ENCODE measurements around the gene ID1. TPM values are rescaled to one million over a fixed set of nuclear protein-coding genes. Genes with fewer than 3 reads are reported as not detected.

ID1 gene
- total and polyA plus RNA-seq, 2 experiments from 2014 or later, result 221 to 479 TPM

DNA sequence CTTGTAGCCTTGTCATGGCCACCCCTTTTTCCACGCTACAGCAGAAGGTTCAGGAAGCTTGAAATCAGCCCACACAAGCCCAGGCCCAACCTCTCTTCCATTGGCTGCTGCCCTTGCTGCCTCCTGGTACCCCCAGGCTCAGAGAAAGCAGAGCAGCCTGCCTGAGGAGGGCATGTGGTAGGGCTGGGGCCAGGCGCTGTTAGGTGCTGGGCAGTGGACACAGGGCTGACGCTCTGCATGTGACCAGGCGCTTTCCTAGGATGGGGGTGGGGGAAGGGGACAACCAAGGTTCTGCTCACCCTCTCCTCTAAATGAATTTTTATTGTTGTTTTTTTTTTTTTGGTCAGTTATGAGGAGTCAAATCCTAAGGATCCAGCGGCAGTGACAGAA is 36.3 kb upstream of the ID1 start:
- Mint-ChIP-seq H3K4me1 (peaks cover 63% of the 10 kb centered on the region), H3K36me3 (ENCODE audit: low read depth) (peaks cover 58% of the 10 kb centered on the region), H3K9me3 (peaks cover 7% of the 10 kb centered on the region; the same call in 2 of the 3 replicates), H3K27me3 (ENCODE audit: insufficient read depth, low read depth, poor library complexity) (peaks cover 64% of the 10 kb centered on the region), H3K27ac (peak overlapping the region; percentile 82; the same call in 1 of the 2 replicates), H3K4me3 (no peak overlapping the region)
- peaks cover 72% of the 10 kb centered on the region for H3K4me1 ChIP-seq (ENCODE audit: insufficient read depth)
- H4K20me1 ChIP-seq (replicated peaks; ENCODE audit: insufficient read depth), result peaks cover 29% of the 10 kb centered on the region
- no peak overlapping the region for H3K4me3 ChIP-seq
- H3K36me3 ChIP-seq (ENCODE audit: insufficient read depth), result peaks cover 18% of the 10 kb centered on the region
- DNase-seq (ENCODE audit: low spot score) (no peak), ATAC-seq (no peak)
- H3K79me2 ChIP-seq (replicated peaks; ENCODE audit: insufficient read depth), result no peaks in the 10 kb centered on the region
- TF ChIP-seq CREB1 (CRISPR knock-in tag; IDR thresholded peaks at IDR 0.05; ENCODE audit: low read depth), result no peak
- no peak for TF ChIP-seq JUNB (IDR thresholded peaks at IDR 0.05; ENCODE audit: unreplicated experiment)
- no peak for TF ChIP-seq STAT1 (IDR thresholded peaks at IDR 0.05; ENCODE audit: unreplicated experiment)
- TF ChIP-seq POLR2AphosphoS5 (IDR thresholded peaks at IDR 0.05; ENCODE audit: low read depth), result no peak
- TF ChIP-seq EZH2phosphoT487 (IDR thresholded peaks at IDR 0.05; ENCODE audit: unreplicated experiment), result no peak
- TF ChIP-seq, protein P1, sequence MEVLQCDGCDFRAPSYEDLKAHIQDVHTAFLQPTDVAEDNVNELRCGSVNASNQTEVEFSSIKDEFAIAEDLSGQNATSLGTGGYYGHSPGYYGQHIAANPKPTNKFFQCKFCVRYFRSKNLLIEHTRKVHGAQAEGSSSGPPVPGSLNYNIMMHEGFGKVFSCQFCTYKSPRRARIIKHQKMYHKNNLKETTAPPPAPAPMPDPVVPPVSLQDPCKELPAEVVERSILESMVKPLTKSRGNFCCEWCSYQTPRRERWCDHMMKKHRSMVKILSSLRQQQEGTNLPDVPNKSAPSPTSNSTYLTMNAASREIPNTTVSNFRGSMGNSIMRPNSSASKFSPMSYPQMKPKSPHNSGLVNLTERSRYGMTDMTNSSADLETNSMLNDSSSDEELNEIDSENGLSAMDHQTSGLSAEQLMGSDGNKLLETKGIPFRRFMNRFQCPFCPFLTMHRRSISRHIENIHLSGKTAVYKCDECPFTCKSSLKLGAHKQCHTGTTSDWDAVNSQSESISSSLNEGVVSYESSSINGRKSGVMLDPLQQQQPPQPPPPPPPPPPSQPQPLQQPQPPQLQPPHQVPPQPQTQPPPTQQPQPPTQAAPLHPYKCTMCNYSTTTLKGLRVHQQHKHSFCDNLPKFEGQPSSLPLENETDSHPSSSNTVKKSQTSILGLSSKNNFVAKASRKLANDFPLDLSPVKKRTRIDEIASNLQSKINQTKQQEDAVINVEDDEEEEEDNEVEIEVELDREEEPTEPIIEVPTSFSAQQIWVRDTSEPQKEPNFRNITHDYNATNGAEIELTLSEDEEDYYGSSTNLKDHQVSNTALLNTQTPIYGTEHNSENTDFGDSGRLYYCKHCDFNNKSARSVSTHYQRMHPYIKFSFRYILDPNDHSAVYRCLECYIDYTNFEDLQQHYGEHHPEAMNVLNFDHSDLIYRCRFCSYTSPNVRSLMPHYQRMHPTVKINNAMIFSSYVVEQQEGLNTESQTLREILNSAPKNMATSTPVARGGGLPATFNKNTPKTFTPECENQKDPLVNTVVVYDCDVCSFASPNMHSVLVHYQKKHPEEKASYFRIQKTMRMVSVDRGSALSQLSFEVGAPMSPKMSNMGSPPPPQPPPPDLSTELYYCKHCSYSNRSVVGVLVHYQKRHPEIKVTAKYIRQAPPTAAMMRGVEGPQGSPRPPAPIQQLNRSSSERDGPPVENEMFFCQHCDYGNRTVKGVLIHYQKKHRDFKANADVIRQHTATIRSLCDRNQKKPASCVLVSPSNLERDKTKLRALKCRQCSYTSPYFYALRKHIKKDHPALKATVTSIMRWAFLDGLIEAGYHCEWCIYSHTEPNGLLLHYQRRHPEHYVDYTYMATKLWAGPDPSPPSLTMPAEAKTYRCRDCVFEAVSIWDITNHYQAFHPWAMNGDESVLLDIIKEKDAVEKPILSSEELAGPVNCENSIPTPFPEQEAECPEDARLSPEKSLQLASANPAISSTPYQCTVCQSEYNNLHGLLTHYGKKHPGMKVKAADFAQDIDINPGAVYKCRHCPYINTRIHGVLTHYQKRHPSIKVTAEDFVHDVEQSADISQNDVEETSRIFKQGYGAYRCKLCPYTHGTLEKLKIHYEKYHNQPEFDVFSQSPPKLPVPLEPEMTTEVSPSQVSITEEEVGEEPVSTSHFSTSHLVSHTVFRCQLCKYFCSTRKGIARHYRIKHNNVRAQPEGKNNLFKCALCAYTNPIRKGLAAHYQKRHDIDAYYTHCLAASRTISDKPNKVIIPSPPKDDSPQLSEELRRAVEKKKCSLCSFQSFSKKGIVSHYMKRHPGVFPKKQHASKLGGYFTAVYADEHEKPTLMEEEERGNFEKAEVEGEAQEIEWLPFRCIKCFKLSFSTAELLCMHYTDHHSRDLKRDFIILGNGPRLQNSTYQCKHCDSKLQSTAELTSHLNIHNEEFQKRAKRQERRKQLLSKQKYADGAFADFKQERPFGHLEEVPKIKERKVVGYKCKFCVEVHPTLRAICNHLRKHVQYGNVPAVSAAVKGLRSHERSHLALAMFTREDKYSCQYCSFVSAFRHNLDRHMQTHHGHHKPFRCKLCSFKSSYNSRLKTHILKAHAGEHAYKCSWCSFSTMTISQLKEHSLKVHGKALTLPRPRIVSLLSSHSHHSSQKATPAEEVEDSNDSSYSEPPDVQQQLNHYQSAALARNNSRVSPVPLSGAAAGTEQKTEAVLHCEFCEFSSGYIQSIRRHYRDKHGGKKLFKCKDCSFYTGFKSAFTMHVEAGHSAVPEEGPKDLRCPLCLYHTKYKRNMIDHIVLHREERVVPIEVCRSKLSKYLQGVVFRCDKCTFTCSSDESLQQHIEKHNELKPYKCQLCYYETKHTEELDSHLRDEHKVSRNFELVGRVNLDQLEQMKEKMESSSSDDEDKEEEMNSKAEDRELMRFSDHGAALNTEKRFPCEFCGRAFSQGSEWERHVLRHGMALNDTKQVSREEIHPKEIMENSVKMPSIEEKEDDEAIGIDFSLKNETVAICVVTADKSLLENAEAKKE (CRISPR knock-in tag; IDR thresholded peaks at IDR 0.05), result no peak
- TF ChIP-seq ZNF114 (CRISPR knock-in tag; IDR thresholded peaks at IDR 0.05), result no peak
- TF ChIP-seq REST (IDR thresholded peaks at IDR 0.05; ENCODE audit: unreplicated experiment), result no peak
- TF ChIP-seq EZH2 (IDR thresholded peaks at IDR 0.05; ENCODE audit: low read depth, unreplicated experiment), result no peak
- no peak for TF ChIP-seq CTCF (conservative IDR thresholded peaks at IDR 0.05; ENCODE audit: low read depth in 2 of 2)
- TF ChIP-seq NANOG (IDR thresholded peaks at IDR 0.05; ENCODE audit: borderline replicate concordance), result no peak
- peak overlapping the region; percentile 72 for H3K4me2 ChIP-seq
- no peaks in the 10 kb centered on the region for H3K27me3 ChIP-seq (ENCODE audit: insufficient read depth)
- peaks cover 83% of the 10 kb centered on the region for H3F3A ChIP-seq (replicated peaks; ENCODE audit: low read depth)
- no peaks in the 10 kb centered on the region for H3K9me2 ChIP-seq (ENCODE audit: insufficient read depth)
- peak overlapping the region; percentile 77 for H3K27ac ChIP-seq (ENCODE audit: low read depth)
- H2AFZ ChIP-seq, result no peak overlapping the region
